Breast epithelium (tissue), 4 donors: Measurements from ENCODE around the gene PLEKHM3. TPM values are rescaled to one million over a fixed set of nuclear protein-coding genes. Genes with fewer than 3 reads are reported as not detected.

Experiments used
- DNase-seq, 2 donors: peaks; one replicate each; pipeline ENCODE4 v3.0.0-alpha.2; 2019; ENCODE audit warnings: low spot score in 2 of 2
- H3K27ac ChIP-seq, 2 donors: fragments of 200-600 bp; sonication (generic) in 1 of 2; one replicate each; pipeline ENCODE4 v1.5.1; 2016 to 2019; ENCODE audit warnings: mild to moderate bottlenecking in 1 of 2
- H3K27me3 ChIP-seq, 2 donors: fragments of 200-600 bp; sonication (generic) in 1 of 2; one replicate each; pipeline versions ENCODE4 v1.5.1 to v1.6.0; 2017 to 2019; ENCODE audit warnings: control low read depth in 1 of 2, mild to moderate bottlenecking in 1 of 2
- H3K36me3 ChIP-seq: fragments of 200-600 bp; one replicate; pipeline ENCODE4 v1.5.1; 2019
- H3K4me1 ChIP-seq, 2 donors: fragments of 200-600 bp; sonication (generic); one replicate each; pipeline ENCODE4 v1.5.1; 2016 to 2019; ENCODE audit warnings: control low read depth in 1 of 2
- H3K4me3 ChIP-seq, 3 donors: fragments of 200-600 bp; sonication (generic); 1 replicate in 2 of 3; 2 replicates in 1 of 3; pipeline ENCODE4 v1.5.1; 2016 to 2019; ENCODE audit warnings: mild to moderate bottlenecking in 3 of 3, moderate library complexity in 2 of 3
- H3K9me3 ChIP-seq, 2 donors: fragments of 200-600 bp; sonication (generic) in 1 of 2; one replicate each; pipeline ENCODE4 v1.5.1; 2016 to 2019; ENCODE audit warnings: control low read depth in 1 of 2
- POLR2A ChIP-seq: fragments of 450-650 bp; IDR thresholded peaks from one replicate; pipeline ENCODE4 v1.6.1; 2016; ENCODE audit warnings: antibody characterized with exemption, mild to moderate bottlenecking, moderate library complexity
- POLR2AphosphoS5 ChIP-seq, 3 donors: sonication (generic); formaldehyde crosslinking; IDR thresholded peaks; one replicate each; pipeline ENCODE4 v1.6.1; 2017; ENCODE audit warnings: antibody characterized with exemption in 3 of 3
- intact Hi-C: fragments of 100-400 bp; cut with DNase I; formaldehyde crosslinking; loops from one replicate; pipeline ENCODE4 v1.15.1; 2023; ENCODE audit warnings: low total_unique reads
- total RNA-seq, 3 donors: library from RNA; depleted of rRNA; stranded (reverse); fragments of >200 nt; gene quantifications; one replicate each; pipeline ENCODE4 v1.1.0, GENCODE V29; 2016
- TF ChIP-seq, protein P1 (sequence below), 3 donors: fragments of 450-650 bp; IDR thresholded peaks; one replicate each; pipeline ENCODE4 v1.5.1; 2016 to 2017; ENCODE audit warnings: antibody characterized with exemption in 3 of 3, mild to moderate bottlenecking in 3 of 3, moderate library complexity in 3 of 3

PLEKHM3 gene
- total RNA-seq, 3 donors from 2014 or later: 24.3 to 35.0 (median 29.0) TPM

DNA sequence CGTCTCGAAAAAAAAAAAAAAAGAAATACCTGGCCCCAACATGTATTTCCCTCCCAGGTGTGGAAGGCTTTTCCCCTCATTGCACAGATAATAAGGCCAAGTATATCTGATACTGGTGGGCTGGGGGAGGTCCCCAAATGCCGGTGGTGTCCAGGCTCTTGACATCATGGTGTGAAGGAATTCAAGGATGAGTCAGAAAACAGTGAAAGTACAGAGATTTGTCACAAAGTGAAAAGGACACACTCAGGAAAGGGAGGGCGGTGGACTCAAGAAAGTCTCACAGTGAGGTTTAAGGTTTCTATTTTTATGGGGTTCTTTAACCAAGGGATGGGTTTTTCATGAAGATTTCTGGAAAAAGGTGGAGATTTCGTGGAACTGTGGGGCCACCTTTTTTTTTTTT lies 217.8 kb downstream of the PLEKHM3 start:
- no peaks in the 10 kb centered on the region for H3K27me3 ChIP-seq
- no peaks in the 10 kb centered on the region for H3K4me1 ChIP-seq
- DNase-seq: no peak
- intact Hi-C loops: no loop called here
- TF ChIP-seq POLR2A (no peak), POLR2AphosphoS5 (IDR thresholded peaks at IDR 0.05) (no peak)
- TF ChIP-seq, protein P1, sequence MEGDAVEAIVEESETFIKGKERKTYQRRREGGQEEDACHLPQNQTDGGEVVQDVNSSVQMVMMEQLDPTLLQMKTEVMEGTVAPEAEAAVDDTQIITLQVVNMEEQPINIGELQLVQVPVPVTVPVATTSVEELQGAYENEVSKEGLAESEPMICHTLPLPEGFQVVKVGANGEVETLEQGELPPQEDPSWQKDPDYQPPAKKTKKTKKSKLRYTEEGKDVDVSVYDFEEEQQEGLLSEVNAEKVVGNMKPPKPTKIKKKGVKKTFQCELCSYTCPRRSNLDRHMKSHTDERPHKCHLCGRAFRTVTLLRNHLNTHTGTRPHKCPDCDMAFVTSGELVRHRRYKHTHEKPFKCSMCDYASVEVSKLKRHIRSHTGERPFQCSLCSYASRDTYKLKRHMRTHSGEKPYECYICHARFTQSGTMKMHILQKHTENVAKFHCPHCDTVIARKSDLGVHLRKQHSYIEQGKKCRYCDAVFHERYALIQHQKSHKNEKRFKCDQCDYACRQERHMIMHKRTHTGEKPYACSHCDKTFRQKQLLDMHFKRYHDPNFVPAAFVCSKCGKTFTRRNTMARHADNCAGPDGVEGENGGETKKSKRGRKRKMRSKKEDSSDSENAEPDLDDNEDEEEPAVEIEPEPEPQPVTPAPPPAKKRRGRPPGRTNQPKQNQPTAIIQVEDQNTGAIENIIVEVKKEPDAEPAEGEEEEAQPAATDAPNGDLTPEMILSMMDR (IDR thresholded peaks at IDR 0.05): no peak
- no peaks in the 10 kb centered on the region for H3K9me3 ChIP-seq
- H3K36me3 ChIP-seq: no peaks in the 10 kb centered on the region
- no peak overlapping the region for H3K27ac ChIP-seq
- no peak overlapping the region for H3K4me3 ChIP-seq

DNA sequence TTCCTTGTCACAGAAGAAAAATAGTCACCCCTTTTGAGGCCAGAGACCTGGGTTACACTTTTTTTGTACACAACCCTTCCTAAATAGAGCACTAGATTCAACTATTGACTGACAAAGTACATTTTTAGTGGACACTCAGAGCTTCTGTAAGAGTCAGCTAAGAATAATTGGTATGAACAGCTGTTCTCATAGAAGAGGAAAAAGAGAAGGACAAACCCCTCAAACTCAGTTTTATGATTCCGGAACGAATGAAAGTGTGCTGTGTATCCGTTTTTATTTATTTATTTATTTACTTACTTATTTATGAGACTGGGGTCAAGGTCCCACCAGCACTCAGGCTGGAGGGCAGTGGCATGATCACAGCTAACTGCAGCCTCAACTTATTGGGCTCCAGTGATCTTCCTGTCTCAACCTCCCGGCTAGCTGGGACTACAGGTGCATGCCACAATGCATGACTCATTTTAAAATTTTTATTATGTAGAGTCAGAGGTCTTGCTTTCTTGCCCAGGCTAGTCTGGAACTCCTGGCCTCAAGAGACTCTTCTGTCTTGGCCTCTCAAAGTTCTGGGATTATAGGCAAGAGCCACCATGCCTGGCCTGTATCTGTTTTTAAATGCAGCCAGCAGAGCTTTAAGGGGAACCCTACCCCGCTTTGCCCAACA lies 219.6 kb downstream of the PLEKHM3 start:
- H3K9me3 ChIP-seq: no peaks in the 10 kb centered on the region
- no peaks in the 10 kb centered on the region for H3K4me1 ChIP-seq
- H3K4me3 ChIP-seq: no peak overlapping the region
- H3K27ac ChIP-seq: no peak overlapping the region
- intact Hi-C loops: no loop called here
- H3K27me3 ChIP-seq: no peaks in the 10 kb centered on the region
- TF ChIP-seq POLR2A: no peak
- no peak for TF ChIP-seq POLR2AphosphoS5 (IDR thresholded peaks at IDR 0.05)
- TF ChIP-seq, protein P1 (IDR thresholded peaks at IDR 0.05): no peak
- no peaks in the 10 kb centered on the region for H3K36me3 ChIP-seq
- no peak for DNase-seq

DNA sequence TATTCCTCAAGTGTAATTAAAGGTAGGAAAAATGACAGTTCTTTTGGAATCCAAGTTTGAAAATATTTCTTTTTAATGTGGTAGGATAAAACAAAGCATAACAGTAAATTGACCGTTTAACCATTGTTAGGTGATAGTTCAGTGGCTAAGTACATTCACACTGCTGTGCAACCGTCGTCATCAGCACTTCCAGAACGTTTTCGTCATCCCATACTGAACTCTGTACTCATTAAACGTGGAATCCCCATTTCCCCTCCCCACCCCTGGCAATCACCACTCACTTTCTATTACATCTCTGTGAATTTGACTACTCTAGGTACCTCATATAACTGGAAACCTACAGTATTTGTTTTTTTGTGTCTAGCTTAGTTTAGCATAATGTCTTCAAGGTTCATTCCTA lies 222.7 kb downstream of the PLEKHM3 start:
- H3K9me3 ChIP-seq: no peaks in the 10 kb centered on the region
- DNase-seq: no peak
- TF ChIP-seq POLR2A (no peak), POLR2AphosphoS5 (IDR thresholded peaks at IDR 0.05) (no peak)
- TF ChIP-seq, protein P1 (IDR thresholded peaks at IDR 0.05): no peak
- no peaks in the 10 kb centered on the region for H3K4me1 ChIP-seq
- H3K4me3 ChIP-seq: no peak overlapping the region
- intact Hi-C loops: no loop called here
- no peaks in the 10 kb centered on the region for H3K36me3 ChIP-seq
- H3K27me3 ChIP-seq: no peaks in the 10 kb centered on the region
- H3K27ac ChIP-seq: no peak overlapping the region

DNA sequence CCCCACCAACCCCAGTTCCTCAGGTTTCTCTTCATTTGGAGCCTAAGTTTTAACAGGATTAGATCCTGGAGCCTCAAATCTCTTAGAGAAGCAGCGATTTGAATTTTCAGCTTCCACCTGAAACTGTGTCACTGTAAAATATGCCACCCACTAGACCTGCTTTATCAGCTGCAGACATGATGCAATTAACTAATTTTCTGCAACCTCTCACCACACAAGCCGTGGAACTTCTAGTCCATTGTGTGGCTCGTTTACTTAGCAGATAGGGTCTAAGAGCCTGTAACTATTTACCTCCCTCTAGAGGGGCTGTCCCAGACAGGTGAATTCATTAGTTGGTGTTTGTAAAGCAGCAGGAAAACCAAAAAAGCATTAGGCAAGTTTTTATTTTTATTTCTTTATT lies 224.1 kb downstream of the PLEKHM3 start:
- no peak for DNase-seq

More for the DNA sequence above, 224.1 kb downstream of the PLEKHM3 start:
- intact Hi-C loops: no loop called here
- H3K36me3 ChIP-seq: no peaks in the 10 kb centered on the region
- H3K4me3 ChIP-seq: no peak overlapping the region
- no peaks in the 10 kb centered on the region for H3K9me3 ChIP-seq
- H3K4me1 ChIP-seq: no peaks in the 10 kb centered on the region
- no peaks in the 10 kb centered on the region for H3K27me3 ChIP-seq
- H3K27ac ChIP-seq: no peak overlapping the region
- TF ChIP-seq POLR2A (no peak), POLR2AphosphoS5 (IDR thresholded peaks at IDR 0.05) (no peak)
- TF ChIP-seq, protein P1 (IDR thresholded peaks at IDR 0.05): no peak
